K562 (cell line): ENCODE measurements around the gene SLC6A6. TPM values are rescaled to one million over a fixed set of nuclear protein-coding genes. Genes with fewer than 3 reads are reported as not detected.

Source experiments
- HNRNPH1 ChIP-seq: fragments of 200-400 bp; formaldehyde crosslinking; optimal IDR thresholded peaks from 2 replicates; pipeline ENCODE3; 2017; ENCODE audit warnings: low read depth, mild to moderate bottlenecking, low read length, moderate library complexity
- RAD21 ChIP-seq, 2 experiments: fragments of 250-450 bp in 1 of 2; fragments of 450-650 bp in 1 of 2; sonication (Bioruptor Pico) in 1 of 2; formaldehyde crosslinking in 1 of 2; IDR thresholded peaks in 1 of 2; conservative IDR thresholded peaks in 1 of 2; 2 replicates each; pipeline versions ENCODE4 v1.4.0 to v1.8.0; 2020 to 2022; ENCODE audit warnings: mild to moderate bottlenecking in 2 of 2, moderate library complexity in 1 of 2
- SAFB ChIP-seq: fragments of 200-400 bp; formaldehyde crosslinking; IDR thresholded peaks from 2 replicates; pipeline ENCODE4 v1.6.1; 2017; ENCODE audit warnings: low read depth, low read length, borderline replicate concordance
- SMARCC2 ChIP-seq: fragments of 450-650 bp; IDR thresholded peaks from 2 replicates; pipeline ENCODE4 v1.6.1; 2017; ENCODE audit warnings: antibody characterized with exemption, moderate library complexity, mild to moderate bottlenecking, low read depth
- SMARCE1 ChIP-seq: fragments of 450-650 bp; IDR thresholded peaks from 2 replicates; pipeline ENCODE4 v1.7.1; 2016; ENCODE audit warnings: mild to moderate bottlenecking
- SMC3 ChIP-seq: conservative IDR thresholded peaks from 2 replicates; pipeline ENCODE4 v1.6.1; 2011; ENCODE audit warnings: low read depth, low read length, improper control_type of control experiment; ENCODE audit not compliant: insufficient read depth
- ZNF143 ChIP-seq: sonication (generic); formaldehyde crosslinking; IDR thresholded peaks from 2 replicates; pipeline ENCODE4 v1.9.0; 2022; ENCODE audit warnings: mild to moderate bottlenecking, missing genetic modification reagents
- polyA plus RNA-seq, 8 experiments: library from polyadenylated mRNA; depleted of rRNA in 4 of 8; stranded (reverse) in 5 of 8; unstranded in 3 of 8; fragments of >200 nt; fragmentation: Nextera tagmentation in 2 of 8; fragmentation: Illumina TruSeq in 1 of 8; extraction: Ambion mirVana in 2 of 8; extraction: Trizol in 1 of 8; gene quantifications; 2 replicates each; pipeline versions ENCODE4 v1.2.1 to v1.2.3, GENCODE V29; 2011 to 2014; ENCODE audit warnings: inconsistent platforms in 1 of 8, missing spikeins in 1 of 8
- total RNA-seq, 7 experiments: library from RNA; depleted of rRNA in 6 of 7; stranded (reverse); fragments of >200 nt in 6 of 7; fragmentation: Illumina TruSeq in 2 of 7; extraction: Trizol in 2 of 7; gene quantifications; 2 replicates each; pipeline versions ENCODE4 v1.2.1 to v1.2.3, GENCODE V29; 2011 to 2021; ENCODE audit warnings: low replicate concordance in 1 of 7
- TF ChIP-seq, protein P1 (sequence below): IDR thresholded peaks from 2 replicates; pipeline ENCODE4 v1.6.1; 2011; ENCODE audit warnings: borderline replicate concordance, low read depth, mild to moderate bottlenecking, moderate library complexity, low read length; ENCODE audit not compliant: insufficient read depth, poor library complexity, severe bottlenecking
- TF ChIP-seq, protein P2 (sequence below), 3 experiments: IDR thresholded peaks in 2 of 3; conservative IDR thresholded peaks in 1 of 3; 2 replicates each; pipeline ENCODE4 v1.5.1; 2011 to 2012; ENCODE audit warnings: low read length in 3 of 3, mild to moderate bottlenecking in 3 of 3, control low read depth in 2 of 3, improper control_type of control experiment in 1 of 3, inconsistent platforms in 1 of 3, low read depth in 1 of 3, mixed read lengths in 1 of 3, moderate library complexity in 1 of 3; ENCODE audit not compliant: insufficient read depth in 2 of 3
- TF ChIP-seq, protein P3 (sequence below): fragments of 200-800 bp; sonication (Bioruptor generic); IDR thresholded peaks from 2 replicates; pipeline ENCODE4 v1.6.1; 2017; ENCODE audit warnings: missing genetic modification characterization, missing compliant biosample characterization

Gene SLC6A6
- total and polyA plus RNA-seq, 9 of the 15 experiments (the other 6 are each of a cell fraction or from before 2014, with no cell fraction given), result 12.3 to 203 (median 93.2) TPM

DNA sequence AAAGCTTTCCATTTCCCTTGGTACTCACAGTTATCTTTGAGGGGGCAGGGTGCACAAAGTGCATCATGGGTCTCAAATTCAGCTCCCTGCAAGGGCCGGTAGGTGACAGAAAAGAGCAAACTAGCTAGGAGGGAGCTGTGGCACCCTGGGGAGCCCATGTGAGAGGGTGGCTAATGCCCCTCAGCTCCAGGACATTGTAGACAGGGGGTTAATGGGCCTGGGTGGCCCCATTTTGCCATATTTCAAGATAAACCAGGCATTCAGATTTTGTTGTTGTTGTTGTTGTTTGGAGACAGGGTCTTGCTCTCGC, 3.7 kb upstream of the SLC6A6 start (continued):
- TF ChIP-seq HNRNPH1, result no peak
- TF ChIP-seq, protein P1, sequence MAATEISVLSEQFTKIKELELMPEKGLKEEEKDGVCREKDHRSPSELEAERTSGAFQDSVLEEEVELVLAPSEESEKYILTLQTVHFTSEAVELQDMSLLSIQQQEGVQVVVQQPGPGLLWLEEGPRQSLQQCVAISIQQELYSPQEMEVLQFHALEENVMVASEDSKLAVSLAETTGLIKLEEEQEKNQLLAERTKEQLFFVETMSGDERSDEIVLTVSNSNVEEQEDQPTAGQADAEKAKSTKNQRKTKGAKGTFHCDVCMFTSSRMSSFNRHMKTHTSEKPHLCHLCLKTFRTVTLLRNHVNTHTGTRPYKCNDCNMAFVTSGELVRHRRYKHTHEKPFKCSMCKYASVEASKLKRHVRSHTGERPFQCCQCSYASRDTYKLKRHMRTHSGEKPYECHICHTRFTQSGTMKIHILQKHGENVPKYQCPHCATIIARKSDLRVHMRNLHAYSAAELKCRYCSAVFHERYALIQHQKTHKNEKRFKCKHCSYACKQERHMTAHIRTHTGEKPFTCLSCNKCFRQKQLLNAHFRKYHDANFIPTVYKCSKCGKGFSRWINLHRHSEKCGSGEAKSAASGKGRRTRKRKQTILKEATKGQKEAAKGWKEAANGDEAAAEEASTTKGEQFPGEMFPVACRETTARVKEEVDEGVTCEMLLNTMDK, result peak; percentile 45
- TF ChIP-seq SAFB, result no peak
- TF ChIP-seq SMARCE1, result peak; percentile 75
- TF ChIP-seq, protein P2, sequence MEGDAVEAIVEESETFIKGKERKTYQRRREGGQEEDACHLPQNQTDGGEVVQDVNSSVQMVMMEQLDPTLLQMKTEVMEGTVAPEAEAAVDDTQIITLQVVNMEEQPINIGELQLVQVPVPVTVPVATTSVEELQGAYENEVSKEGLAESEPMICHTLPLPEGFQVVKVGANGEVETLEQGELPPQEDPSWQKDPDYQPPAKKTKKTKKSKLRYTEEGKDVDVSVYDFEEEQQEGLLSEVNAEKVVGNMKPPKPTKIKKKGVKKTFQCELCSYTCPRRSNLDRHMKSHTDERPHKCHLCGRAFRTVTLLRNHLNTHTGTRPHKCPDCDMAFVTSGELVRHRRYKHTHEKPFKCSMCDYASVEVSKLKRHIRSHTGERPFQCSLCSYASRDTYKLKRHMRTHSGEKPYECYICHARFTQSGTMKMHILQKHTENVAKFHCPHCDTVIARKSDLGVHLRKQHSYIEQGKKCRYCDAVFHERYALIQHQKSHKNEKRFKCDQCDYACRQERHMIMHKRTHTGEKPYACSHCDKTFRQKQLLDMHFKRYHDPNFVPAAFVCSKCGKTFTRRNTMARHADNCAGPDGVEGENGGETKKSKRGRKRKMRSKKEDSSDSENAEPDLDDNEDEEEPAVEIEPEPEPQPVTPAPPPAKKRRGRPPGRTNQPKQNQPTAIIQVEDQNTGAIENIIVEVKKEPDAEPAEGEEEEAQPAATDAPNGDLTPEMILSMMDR (IDR thresholded peaks at IDR 0.05 in 2 of 3, conservative IDR thresholded peaks at IDR 0.05 in 1 of 3; ENCODE audit: insufficient read depth in 2 of 3, low read depth in 1 of 3, low read length in 3 of 3), result peak; percentile 53 to 63 (median 61)
- TF ChIP-seq SMARCC2, result peak; percentile 71; the same call in 1 of the 2 replicates
- TF ChIP-seq SMC3, result peak; percentile 19; the same call in 1 of the 2 replicates
- TF ChIP-seq, protein P3, sequence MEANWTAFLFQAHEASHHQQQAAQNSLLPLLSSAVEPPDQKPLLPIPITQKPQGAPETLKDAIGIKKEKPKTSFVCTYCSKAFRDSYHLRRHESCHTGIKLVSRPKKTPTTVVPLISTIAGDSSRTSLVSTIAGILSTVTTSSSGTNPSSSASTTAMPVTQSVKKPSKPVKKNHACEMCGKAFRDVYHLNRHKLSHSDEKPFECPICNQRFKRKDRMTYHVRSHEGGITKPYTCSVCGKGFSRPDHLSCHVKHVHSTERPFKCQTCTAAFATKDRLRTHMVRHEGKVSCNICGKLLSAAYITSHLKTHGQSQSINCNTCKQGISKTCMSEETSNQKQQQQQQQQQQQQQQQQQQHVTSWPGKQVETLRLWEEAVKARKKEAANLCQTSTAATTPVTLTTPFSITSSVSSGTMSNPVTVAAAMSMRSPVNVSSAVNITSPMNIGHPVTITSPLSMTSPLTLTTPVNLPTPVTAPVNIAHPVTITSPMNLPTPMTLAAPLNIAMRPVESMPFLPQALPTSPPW (CRISPR knock-in tag), result 0 out of 2 replicates have a peak, but pooled peaks have one; percentile 21
- TF ChIP-seq ZNF143 (CRISPR knock-in tag), result peak; percentile 64
- peak; percentile 24 to 57; a peak in 3 of 4 replicates for TF ChIP-seq RAD21 (CRISPR knock-in tag; conservative IDR thresholded peaks at IDR 0.05 in 1 of 2, IDR thresholded peaks at IDR 0.05 in 1 of 2)
